NCI-H510A treated with DMSO at 0.1 percent for 48 hours (cell line): ENCODE measurements around the gene PAPPA.

ENCODE experiments used
- DNase-seq: peaks from one replicate; lab custom pipeline; 2025; lab: John Stamatoyannopoulos, UW

PAPPA gene

GRCh38 chr9:116422119-116422979, 268.8 kb downstream of the PAPPA start:
- no peak for DNase-seq

- DNase-seq, result no peak
Observed at GRCh38 chr9:116423149-116423548, 269.6 kb downstream of the PAPPA start.

GRCh38 chr9:116425244-116425643, 271.7 kb downstream of the PAPPA start:
- DNase-seq, result no peak

GRCh38 chr9:116430849-116431248, 277.3 kb downstream of the PAPPA start:
- no peak for DNase-seq

- DNase-seq, result no peak
Observed at GRCh38 chr9:116432051-116432450, 278.5 kb downstream of the PAPPA start.

- no peak for DNase-seq
Observed at GRCh38 chr9:116434314-116434713, 280.7 kb downstream of the PAPPA start.

- DNase-seq, result no peak
Observed at GRCh38 chr9:116435706-116436105, 282.1 kb downstream of the PAPPA start.

GRCh38 chr9:116436121-116436520, 282.5 kb downstream of the PAPPA start:
- DNase-seq, result no peak

- DNase-seq, result no peak
Observed at GRCh38 chr9:116437411-116438370, 284.1 kb downstream of the PAPPA start.

GRCh38 chr9:116442528-116442927, 288.9 kb downstream of the PAPPA start:
- DNase-seq, result no peak

- no peak for DNase-seq
Observed at GRCh38 chr9:116447934-116448333, 294.3 kb downstream of the PAPPA start.

GRCh38 chr9:116448431-116448830, 294.8 kb downstream of the PAPPA start:
- DNase-seq, result no peak

GRCh38 chr9:116449949-116450348, 296.4 kb downstream of the PAPPA start:
- no peak for DNase-seq

GRCh38 chr9:116450378-116451139, 297.0 kb downstream of the PAPPA start:
- no peak for DNase-seq

- no peak for DNase-seq
Observed at GRCh38 chr9:116451500-116452115, 298.0 kb downstream of the PAPPA start.
